Left colon (tissue), 2 donors: ENCODE results near the gene IFIH1. TPM values are rescaled to one million over a fixed set of nuclear protein-coding genes. Genes with fewer than 3 reads are reported as not detected.

Experiments
- ATAC-seq: fragments of 200-7000 bp; cut with Tn5 transposase; one replicate; pipeline ENCODE4 v1.9.1; 2020; ENCODE audit warnings: mild to moderate bottlenecking, moderate library complexity
- DNase-seq, 2 donors: peaks; one replicate each; pipeline ENCODE4 v3.0.0-alpha.2; 2020
- intact Hi-C, 2 donors: fragments of 100-400 bp; cut with DNase I in 1 of 2; cut with micrococcal nuclease in 1 of 2; formaldehyde crosslinking; loops; one replicate each; pipeline versions ENCODE4 v1.11.2 to v1.14.0; 2022; cut with DNase I, micrococcal nuclease
- total RNA-seq, 2 donors: library from RNA; stranded (reverse); fragmentation: NEBNext Ultra II Directional; extraction: Animal tissue kit (Norgen Biotek cat#: 25700); gene quantifications; one replicate each; pipeline ENCODE4 v1.2.1, GENCODE V29; 2021
- donor health status: DM: no; HTN: no; CAD: no.
- donor health status: DM: yes; HTN: yes; CAD: no.

The IFIH1 gene
- total RNA-seq, 2 donors from 2014 or later: 19.1 to 20.0 TPM

DNA sequence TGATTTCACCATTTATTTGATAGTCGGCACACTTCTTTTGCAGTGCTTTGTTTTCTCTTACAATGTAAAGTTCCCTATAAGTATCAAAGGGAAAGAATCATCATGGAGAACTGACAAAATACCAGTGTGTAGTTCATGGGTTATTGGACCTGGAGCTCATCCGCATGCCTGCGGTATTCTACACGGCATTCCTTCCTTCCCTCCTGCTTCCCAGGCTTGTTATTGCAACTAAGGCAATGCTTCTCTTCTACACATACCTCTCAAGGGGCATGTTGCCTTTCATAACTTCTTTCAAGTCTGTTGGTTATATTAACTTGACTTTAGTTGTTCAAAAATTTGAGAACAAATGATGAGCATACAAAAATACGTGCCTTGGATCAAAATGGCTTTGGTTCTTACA lies 51.0 kb downstream of the IFIH1 start:
- no peak for DNase-seq
- no peak for ATAC-seq
- intact Hi-C loops: no loop called here

DNA sequence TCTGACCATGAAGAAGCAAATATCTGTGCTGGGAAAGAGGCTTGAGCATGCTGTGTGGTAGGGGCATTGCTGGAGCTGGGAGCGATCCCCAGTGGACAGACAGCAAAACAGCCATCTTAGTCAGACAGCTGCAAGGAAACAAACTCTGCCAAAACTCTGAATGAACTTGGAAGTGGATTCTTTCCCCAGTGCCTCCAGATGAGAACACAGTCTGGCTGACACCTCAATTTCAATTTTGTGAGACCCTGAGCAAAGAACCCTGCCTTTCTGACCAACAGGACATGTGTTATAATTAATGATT lies 52.1 kb downstream of the IFIH1 start:
- intact Hi-C loops: no loop called here
- ATAC-seq: no peak

DNA sequence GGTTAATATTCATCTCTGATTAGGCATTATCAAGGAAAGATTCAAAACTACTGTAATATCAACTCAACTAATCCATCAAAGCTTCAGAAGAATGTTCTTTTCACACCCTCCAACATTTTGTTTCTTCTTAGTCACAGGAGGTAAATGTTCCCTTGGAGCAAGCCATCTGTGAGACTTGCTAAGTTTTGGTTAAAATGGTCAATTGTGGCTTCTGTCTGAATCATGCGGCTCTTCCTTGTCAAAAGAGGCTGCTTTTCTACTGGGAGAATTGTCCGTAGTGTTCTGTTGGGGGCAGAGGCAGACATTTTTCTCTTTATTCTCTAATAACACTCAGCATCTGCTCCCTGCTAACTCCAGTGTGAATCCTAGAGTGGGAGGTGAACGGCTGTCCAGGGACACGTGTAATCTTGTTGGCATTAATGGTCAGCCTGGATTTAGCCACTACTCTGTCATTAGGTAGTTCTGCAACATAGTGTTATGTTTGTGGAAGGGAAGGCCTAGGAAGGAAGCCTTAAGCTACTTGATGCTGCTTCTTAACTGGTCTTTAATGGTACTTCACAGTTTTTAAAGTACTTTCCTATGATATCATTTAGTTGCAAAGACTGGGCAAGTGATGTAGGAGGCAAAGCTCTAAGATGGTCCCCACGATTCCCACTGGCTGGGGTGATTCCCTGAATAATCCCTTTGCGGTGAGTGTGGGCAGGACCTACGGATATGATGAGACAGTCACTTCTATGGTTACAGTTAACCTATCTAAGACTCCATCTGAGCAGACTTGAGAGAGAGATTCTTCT lies 52.6 kb downstream of the IFIH1 start:
- DNase-seq (no peak), ATAC-seq (no peak)
- intact Hi-C loops: no loop called here

More for the DNA sequence above, 52.1 kb downstream of the IFIH1 start:
- no peak for DNase-seq

DNA sequence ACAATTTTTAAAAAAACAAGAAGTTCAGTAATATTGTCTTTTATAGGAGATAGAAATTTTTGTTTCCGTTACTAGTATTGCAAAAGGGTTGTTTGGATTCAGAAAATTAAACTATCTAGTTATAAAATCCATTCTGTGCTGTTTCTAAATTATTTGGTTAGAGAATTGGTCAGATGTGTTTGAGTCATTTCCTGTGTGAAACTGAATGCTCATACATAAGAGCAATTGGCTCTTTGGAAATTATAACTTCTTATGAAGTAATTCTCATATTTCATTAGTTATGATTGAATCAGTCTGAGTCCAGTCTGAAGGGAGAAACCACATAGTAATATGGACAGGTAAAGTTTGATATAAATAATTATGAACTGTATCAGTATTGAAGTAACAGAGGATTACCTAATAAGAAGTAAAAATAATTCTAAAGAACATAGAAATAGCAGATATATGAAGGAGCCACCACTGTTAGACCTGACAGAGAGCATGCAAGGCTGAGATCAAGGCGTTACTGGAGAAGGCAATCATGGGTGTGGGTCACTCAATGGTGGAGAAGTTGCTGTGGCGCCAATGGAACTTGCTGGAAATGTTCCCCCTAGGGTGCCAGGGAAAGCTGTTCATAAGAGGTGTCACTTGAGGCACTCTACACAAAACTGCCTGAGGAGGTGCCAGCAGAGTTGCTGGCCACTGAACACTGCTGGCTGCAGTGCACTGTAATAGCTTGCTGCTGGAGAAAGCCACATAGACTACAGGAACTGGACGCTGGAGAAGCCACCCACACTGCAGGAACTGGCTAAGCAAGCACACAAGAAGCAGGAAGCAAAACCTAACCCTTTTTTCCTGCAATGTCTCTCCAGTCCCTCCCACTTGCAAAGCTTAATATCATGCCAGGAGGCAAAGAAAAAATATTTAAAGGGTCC lies 57.2 kb downstream of the IFIH1 start:
- DNase-seq (peak; percentile 17 to 36), ATAC-seq (peak; percentile 81)
- intact Hi-C loops: no loop called here

GRCh38 chr2:162258686-162259085 lies 59.8 kb downstream of the IFIH1 start:
- intact Hi-C loops: no loop called here
- no peak for DNase-seq
- no peak for ATAC-seq

GRCh38 chr2:162258169-162258568 lies 60.3 kb downstream of the IFIH1 start:
- no peak for ATAC-seq
- intact Hi-C loops: no loop called here
- DNase-seq: no peak

DNA sequence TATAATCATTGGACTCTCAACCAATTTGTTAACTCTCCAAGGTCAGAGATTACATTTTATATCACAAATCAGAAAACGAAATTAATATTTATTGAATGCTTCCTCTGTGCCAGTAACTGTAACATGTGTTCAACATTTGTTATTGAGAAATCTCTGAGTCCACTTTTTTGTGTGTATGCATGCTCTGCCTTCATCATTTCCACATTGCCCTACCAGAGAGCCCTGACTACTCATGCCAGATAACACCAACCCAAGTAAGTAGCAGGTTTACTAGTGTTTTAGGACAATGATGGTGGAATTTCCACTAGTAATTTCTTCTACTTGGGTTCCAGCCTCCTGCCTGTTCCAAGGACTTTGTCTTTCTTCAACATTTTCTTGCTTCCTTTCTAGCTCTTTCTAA lies 61.1 kb downstream of the IFIH1 start:
- intact Hi-C loops: no loop called here
- DNase-seq: no peak
- no peak for ATAC-seq

GRCh38 chr2:162256591-162256991 lies 61.9 kb downstream of the IFIH1 start:
- intact Hi-C loops: no loop called here
- ATAC-seq: no peak

GRCh38 chr2:162254236-162254871 lies 64.1 kb downstream of the IFIH1 start:
- intact Hi-C loops: no loop called here
- DNase-seq (no peak), ATAC-seq (no peak)

More at GRCh38 chr2:162256591-162256991, 61.9 kb downstream of the IFIH1 start:
- DNase-seq: no peak

- ATAC-seq (no peak), DNase-seq (no peak)
- intact Hi-C loops: no loop called here
Measured at GRCh38 chr2:162253435-162253834, 65.0 kb downstream of the IFIH1 start.

DNA sequence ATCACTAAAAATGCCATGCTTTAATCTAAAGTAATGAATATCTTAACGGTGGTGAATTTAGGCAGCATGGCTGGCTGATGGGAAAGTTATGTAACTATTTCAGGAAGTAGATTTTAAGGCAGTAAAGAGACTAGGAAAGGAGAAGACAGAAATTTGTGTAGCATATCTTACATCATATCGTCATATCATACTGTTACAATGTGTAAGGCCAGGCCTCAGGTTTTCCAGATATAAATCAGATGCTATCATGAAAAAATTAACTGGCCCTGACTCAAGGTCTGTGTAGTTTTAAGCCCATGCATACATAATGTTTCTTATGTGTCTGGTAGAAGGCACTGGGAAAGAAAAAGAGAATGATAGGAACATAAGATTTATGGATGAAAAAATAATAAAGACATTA lies 66.3 kb downstream of the IFIH1 start:
- no peak for ATAC-seq
- no peak for DNase-seq
- intact Hi-C loops: no loop called here

GRCh38 chr2:162245781-162246180 lies 72.7 kb downstream of the IFIH1 start:
- intact Hi-C loops: no loop called here
- no peak for ATAC-seq
- no peak for DNase-seq

DNA sequence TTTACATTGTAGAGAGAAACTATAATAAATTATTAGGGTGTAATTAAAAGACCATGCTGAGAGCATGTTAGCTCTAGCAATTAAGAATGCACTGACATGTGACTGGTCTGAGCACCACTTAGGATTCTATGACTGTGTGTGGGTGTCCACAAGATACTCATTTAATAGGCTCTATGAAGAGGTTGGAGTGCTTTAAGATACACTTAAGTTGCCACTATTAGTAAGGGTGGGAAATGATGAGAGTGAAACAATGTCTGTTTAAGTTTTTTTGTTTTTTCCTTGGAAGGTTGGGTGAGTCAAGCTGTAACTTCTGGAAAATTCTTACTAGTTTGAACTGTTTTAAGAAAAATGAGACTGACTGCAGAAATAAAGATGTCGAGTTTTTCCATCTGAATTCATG lies 73.4 kb downstream of the IFIH1 start:
- no peak for DNase-seq
- intact Hi-C loops: no loop called here
- ATAC-seq: no peak

- intact Hi-C loops: no loop called here
- ATAC-seq (no peak), DNase-seq (no peak)
Measured at GRCh38 chr2:162244541-162245031, 73.9 kb downstream of the IFIH1 start.

DNA sequence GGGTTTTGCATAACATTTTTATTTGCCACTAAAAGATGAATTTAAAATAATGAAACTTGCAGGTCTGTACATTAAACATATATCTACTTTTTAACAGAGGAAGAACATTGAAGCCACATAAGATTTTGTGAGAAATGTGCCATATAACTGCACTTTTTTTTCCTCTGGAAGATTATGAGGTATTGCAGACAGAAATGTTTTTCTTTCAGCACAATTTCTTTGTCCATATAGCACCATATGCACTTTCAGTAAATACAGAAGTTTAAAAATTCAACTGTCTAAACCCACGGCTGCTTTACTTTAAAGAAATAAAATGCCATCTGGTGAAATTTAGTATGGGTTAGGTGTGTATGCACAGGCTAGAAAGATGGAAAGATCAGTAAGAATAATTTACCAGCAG lies 74.8 kb downstream of the IFIH1 start:
- DNase-seq: no peak
- no peak for ATAC-seq
- intact Hi-C loops: no loop called here

- no peak for ATAC-seq
- intact Hi-C loops: no loop called here
- no peak for DNase-seq
Measured at GRCh38 chr2:162243294-162243693, 75.2 kb downstream of the IFIH1 start, which contains the start of gene FAP. Gene FAP (minus strand): TSS chr2:162243445. CDS start chr2:162243327, 118 bp downstream.

GRCh38 chr2:162242586-162243280 lies 75.8 kb downstream of the IFIH1 start:
- DNase-seq: no peak
- no peak for ATAC-seq
- intact Hi-C loops: no loop called here

DNA sequence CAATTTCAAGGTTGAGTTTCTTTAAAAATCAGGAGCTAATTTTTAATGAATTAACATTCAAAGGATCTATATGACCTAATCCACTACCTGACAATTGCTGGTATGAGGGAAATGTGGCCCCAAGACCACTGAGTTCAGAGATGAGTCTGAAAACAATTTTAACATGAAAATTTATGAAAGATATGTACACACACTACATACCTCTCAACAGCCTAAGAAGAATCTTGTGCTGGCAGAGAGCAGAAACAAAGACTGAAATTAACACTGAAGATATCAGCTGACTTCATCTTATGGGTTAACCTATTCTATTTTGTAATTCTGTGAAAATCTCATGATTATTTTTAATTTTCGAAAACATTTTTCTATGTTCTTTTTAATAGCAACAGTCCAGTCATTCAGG lies 76.9 kb downstream of the IFIH1 start:
- DNase-seq: no peak

More for the DNA sequence above, 76.9 kb downstream of the IFIH1 start:
- intact Hi-C loops: no loop called here
- ATAC-seq: no peak
